Activated CD8-positive, alpha-beta memory T cell treated with anti-CD3 and anti-CD28 coated beads for 24 hours (primary cell): ENCODE data around the gene NCF4.

ENCODE experiments used
- DNase-seq: peaks from one replicate; pipeline ENCODE4 v3.0.0-alpha.2; 2020

The NCF4 gene

DNA sequence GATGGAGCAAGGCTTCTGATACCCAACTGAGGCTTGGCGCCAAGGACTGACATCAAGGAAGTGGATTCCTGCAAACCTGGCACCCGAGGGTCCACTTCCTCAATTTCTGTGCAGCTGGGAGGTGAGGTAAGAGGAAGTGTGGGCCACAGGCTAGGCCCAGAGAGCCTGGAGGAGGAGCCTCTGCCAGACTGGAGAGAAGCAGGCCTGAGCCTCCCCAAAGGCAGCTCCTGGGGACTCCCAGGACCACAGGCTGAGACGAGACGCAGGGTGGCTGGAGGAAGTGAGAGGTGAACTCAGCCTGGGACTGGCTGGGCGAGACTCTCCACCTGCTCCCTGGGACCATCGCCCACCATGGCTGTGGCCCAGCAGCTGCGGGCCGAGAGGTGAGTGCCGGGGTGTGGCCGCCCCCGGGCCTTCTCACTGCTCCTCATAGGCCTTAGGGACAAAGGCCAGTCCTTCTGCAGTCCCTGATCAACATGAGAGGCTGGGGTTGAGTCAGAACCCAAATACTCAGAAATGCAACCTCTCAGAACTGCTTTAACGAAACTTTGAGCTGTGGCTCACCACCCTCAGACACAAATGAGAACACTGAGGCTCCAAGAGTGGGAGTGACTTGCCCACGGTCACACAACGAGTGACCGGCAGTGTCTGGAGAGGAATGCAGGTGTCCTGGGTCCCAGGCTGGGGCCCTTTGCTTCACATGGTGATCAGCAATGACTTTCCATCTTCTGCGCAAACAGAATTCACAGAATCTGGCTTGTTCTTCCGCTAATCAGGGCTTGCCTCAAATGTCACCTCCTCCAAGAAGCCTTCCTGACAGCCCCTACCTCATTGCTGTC lies at the start of gene NCF4:
NCF4 (plus strand) TSS at position 186 of the 839 bp plus-strand sequence; CDS start at position 352, 166 bp downstream.
- DNase-seq: peak; percentile 77

DNA sequence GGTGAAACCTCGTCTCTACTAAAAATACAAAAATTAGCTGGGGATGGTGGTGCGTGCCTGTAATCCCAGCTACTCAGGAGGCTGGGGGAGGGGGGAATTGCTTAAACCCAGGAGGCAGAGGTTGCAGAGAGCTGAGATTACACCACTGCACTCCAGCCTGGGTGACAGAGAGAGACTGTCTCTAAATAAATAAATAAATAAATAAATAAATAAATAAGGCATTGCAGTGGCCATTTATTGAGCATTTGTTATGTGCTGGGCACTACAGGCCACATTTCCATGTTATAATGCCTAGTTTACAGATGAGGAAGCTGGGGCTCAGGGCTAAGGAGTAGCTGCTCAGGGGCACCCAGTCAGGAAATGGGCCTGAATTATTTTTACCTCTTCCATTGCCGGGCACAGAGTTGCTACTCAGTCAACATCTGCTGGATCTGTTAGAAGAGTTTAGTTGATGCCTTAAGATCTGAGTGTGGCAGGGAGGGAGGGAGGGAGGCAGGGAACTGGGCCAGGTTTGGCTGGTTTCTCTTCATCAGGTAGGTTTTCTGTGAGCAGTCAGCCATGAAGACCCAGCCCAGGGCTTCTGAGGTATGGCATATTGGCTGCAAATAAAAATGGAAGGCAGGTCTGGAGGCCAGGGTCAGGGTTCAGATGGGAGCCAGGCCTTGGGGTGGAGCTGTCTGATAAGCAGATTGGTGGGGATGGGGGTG lies 49.6 kb upstream of the NCF4 start:
- DNase-seq: no peak

DNA sequence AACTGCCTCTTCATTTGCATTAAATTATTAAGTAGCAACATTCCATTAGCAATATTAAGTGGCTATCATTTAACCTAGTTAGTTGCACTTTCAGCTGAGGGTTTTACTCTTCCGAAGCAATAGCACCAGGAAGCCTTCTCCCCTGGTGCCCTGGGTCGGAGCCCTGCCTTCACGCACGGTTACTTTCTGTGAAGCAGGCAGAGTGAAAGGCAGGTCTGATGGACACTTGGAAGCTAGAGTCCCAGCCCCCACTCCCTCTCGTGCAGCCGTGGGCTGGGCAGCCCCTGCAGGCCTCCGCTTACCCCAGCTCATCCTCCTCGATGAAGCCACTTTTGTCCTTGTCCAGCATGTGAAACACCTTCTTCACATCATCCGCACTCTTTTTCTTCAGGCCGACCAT lies 46.0 kb upstream of the NCF4 start:
- no peak for DNase-seq

DNA sequence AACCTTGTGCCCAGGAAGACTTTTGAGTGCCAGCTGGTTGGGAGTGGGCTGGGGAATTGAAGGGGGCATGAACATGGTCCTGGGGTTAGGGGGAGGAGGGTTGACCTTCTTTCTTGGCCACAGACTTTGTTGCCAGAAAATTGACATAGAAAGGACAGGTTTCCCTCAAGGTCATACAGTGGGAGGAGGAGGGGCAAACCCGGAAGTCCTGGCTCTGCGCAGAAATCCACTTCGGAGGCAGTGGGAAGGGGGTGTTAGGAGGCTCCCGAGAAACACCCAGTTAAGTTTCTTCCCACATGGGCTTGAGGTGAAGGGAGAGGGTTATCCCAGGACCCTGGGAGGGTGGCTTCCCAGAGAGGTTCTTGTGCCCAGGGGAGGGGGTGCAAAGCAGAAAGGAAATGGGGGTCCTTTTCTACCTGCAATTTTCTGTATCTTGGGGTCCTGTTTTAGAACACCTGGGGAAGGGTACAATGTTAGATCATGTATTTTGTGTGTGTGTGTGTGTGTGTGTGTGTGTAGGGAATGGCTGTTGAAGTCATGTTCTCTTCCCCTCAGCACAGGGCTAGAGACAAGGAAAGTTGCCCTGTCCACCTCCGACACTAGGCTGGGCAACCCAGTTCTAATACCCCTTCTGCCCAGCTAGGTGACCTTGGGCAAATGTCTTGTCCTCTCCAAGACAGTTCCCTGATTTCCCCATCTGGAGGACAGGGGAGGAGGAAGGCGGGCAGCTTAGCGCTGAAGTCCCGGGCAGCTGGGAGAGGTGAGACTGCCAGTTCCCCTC lies 45.1 kb upstream of the NCF4 start:
- no peak for DNase-seq

DNA sequence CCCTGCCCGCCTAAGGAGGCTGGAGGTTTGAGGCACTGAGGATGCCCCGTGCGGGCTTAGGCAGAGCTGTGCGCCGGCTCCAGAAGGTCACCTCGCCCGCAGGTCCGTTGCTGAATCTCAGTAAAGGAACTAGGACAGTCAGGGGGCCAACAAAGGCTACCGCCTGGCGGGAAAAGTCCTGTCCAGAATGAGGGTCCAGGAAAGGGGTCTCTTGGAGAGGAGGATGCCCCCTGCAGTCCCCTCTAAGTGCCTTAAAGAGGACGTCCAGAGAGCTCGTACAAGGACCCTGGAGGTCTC lies 44.5 kb upstream of the NCF4 start:
- no peak for DNase-seq

DNA sequence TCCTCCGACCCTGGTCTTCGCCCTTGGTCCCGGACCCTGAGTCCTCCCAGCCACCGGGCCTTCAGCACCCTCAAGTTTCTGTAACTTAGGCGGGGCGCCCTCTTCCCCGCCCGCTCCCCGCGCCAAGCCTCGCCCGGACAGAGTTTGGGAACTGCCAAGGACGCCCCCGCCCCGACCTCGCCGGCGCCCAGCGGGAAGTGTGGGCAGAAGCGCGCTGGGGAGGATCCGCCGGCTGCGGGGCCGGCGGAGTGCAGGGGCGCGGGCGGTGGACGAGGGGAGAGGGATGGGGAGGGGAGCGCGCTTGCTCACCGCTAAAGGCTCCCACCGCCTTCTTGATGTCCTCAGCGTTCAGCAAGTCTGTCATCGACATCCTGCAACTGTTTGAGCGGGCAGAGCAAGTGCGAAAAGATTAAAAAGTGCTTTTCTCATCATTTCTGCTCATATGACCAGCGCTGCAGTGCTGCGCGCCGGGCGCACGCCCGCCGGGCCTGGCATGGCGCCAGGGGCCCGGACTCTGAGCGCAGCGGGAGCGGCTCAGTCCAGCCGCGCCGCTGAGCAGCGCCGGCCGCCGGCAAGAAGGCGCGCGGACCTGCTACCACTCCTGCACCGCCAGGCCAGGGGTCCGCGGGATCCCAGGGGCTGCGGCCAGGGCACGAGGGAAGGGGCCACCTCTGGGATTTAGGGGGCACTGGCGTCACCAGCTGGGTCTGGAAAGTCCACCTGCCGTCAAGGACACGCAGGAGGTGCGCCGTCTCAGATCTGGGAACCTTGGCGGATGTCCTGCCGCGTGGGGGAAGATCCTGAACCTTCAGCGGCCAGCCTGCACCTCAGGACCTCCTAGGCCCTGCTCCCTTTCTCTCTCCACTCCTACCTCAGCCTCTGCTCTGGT lies 43.9 kb upstream of the NCF4 start, which contains the start of gene PVALB:
PVALB (minus strand) TSS at position 400 of the 889 bp plus-strand sequence; CDS start at position 370, 30 bp downstream.
- DNase-seq: no peak

DNA sequence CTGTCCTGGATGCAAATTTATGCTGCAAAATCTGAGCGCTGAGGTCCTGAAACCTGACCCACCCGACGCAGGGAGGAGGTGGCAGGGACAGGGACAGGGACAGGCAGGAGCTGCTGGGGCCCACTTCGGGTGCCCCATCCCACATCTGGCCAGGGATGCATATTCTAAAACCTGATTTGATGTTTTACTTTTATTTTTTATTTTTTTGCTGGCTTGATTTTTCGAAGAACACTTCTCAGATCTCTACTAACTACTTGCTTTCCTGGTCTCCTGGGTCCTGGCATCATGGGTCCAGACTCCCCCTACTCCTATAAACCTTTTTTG lies 43.3 kb upstream of the NCF4 start:
- DNase-seq: no peak

DNA sequence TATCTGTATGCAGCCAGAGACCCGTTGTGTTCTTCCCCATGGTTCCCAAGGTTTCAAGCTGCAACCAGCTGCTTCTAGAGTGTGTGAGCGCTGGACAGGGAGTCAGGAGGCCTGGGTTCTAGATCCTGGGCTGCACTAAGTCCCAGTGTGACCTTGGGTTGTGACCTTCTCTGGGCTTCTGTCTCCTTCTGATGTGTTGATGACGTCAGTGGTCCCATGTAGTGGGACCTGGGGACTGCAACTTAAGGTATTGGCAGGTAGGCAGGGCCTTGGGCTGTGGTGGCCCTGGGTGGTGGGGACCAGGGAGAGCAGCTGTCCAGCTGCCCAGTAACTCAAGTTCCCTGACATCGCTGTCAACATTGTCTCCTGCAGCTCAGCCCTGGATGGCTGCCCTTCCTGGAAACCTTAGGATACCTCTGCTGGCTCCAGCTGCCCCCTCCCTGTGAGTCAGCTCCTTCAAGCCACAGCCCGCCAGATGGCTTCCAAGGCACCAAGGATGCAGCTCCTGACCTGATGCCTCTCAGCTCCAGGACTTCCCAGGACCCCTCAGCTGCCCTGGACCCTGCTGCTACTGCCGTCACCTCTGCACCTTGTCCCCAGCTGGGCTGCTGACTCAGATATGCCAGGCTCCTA lies 42.7 kb upstream of the NCF4 start:
- no peak for DNase-seq

DNA sequence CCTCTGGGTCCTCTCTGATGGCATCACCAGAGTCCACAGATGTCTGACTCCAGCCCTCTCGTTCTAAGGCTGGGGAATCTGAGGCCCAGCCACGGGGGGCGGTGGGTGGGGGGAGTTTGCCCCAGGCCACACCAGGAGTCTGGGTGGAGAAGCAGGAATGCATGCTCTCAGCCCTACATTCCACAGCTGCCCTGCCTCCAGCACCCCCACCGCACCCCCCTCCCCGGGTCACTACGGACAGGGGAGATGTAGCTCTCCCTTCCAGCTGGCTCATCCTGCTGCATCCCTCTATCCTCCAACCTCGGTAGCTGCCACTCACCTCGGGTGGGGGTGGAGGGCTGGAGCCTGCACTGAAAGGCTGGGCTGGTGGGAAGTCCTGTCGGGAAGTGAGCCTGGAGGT lies 41.7 kb upstream of the NCF4 start:
- no peak for DNase-seq

DNA sequence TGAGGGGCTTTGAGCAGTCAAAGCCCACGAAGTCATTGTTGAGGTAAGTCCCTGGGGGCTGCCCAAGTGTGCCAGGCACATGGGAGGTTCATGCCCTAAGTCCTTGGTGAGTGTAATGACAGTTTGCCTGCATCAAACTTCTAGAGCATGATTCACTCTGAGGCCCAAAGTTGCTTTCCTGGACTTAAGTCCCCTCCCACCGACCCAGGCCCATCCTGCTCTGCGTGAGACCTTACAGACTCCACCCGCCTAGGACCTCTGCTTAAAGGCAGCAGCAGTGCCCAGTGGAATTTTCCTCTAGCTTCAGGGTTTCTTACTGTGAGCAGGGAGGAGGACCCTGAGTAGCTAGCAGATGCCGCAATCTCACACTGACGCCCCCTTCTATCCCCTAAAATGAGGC lies 38.2 kb upstream of the NCF4 start:
- no peak for DNase-seq

DNA sequence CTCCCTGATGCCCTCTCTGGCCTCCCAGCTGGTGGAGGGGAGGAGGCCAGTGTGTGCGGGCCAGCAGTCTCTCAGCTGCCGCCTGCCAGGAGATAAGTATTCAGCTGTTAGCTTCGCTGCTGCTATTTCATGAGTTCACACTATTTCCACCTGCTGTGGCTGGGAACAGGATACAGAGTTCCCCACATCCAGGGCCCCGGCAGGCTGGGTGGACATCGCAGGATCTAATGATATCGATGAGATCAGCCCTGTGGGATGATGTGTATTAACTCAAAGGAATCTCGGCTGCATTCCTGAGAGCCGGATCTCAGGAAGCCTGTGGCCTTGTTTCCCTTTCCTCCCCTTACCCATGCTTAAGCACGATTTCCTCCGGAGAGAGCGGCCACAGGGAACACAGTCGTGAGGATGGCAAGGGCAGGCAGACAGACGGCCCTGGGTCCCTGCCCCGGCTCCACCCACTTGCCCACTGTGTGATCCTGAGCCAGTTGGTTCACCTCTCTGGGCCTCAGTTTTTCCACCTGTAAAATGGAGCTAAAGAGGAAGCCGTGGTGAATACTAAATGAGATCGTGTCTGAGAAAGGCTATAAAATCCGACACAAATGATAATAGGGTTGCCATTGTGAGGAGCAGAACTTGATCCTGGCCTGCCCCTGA lies 37.5 kb upstream of the NCF4 start:
- DNase-seq: no peak

DNA sequence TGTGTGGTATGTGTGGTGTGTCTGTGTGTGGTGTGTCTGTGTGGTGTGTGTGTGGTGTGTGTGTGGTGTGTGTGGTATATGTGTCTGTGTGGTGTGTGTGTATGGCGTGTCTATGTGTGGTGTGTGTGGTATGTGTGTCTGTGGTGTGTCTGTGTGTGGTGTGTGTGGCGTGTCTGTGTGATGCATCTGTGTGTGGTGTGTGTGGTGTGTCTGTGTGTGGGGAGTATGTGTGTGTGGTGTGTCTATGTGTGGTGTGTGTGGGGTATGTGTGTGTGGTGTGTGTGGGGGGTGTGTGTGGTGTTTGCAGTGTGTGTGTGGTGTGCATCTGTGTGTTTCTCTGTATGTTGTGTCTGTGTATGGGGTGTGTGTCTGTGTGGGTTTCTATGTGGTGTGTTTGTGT lies 36.2 kb upstream of the NCF4 start:
- no peak for DNase-seq

DNA sequence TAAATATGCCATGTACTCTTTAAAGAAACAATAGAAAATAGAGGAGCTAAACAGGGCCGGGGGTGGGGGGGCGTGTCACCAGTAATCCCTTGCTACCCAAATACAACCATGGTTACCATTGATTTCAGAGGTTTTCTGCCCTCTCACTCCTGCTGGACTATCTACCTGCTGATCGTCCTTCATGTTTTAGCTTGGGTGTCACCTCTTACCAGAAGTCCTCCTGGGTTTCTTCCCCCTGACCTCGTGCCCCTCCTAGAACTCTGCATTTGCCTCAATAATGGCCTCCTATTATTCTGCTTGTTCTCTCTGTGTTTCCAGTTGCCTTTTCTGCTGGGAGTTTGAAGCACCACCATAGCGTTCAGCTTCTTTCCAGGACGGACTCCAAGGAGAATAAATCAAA lies 34.5 kb upstream of the NCF4 start:
- no peak for DNase-seq

DNA sequence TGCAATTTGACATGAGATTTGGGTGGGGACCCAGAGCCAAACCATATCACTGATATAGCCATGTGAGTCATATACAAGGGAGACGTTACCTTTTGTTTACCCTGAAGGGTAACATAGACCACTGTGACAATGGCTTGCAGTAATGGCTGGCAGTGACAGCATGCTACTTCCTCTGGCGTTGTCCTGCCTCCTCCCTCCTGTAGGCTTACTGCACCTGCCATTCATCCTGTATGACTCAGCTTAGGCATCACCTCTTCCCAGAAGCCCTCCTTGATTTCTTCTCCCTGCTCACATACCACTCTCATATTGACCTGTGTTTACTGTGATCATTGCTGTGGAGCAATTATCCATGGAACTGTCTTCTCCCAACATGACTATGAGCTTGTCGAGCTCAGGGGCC lies 32.0 kb upstream of the NCF4 start:
- no peak for DNase-seq

DNA sequence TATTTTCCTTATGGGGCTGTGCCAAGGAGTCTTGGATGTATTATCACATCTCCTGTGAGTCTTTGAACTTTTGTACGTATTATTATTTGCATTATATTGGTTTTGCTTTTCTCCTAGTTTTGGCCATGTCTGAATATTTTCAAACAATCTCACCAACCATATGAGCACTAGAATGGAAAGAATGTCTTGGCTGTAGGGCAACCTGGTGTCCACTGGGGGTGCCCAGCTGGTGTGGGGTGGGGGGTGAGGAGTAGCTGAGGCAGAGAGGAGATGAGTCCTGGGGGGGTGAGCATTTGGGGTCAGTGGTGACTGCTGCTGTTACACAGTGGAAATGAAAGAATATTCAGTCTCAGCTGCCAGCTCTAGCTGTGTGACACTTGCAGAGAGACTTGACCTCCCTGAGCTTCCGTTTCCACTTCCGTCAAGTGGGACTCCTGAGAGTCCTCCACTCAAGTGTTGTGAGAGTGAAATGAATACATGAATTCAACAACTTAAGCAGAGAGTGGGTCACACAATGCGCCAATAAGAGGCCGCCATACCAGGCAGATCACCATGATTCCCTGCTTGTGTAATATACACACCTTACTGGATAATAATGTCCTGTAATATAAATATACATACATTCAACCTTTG lies 31.3 kb upstream of the NCF4 start:
- no peak for DNase-seq

DNA sequence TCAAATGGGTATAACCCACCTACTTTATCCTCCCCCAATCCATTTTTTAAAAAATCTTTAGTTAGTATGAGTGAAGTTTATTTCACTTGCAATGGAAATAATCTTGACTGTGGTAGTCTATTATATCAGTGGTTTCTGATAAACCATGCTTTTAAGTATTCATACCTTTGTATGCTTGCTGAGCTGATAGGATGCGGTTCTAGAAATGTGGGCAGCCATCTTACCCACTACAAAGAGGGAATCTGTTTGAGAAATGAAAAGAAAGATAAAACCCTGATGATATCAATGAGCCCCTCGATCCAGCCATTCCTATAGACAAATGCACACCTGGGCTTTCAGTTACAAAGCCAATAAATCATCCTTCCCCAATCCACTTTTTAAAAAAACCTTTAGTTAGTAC lies 30.2 kb upstream of the NCF4 start:
- no peak for DNase-seq

DNA sequence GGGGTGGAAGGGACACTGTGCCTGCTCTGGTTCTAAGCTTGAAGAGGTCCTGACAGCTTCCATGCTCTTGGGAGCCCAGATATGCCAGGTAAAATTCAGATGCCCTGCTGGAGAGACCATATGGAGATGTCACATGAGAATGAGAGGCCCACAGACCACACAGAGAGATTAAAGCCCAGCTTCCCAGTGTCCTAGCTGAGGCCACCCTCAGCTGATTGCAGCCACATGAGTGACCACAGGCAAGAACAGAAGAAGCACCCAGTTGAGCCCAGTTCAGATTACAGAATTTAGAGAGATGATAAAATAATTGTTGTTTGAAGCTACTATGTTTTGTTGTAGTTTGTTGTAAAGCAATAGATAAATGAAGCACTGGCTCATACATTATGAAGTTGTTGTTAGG lies 29.6 kb upstream of the NCF4 start:
- no peak for DNase-seq

DNA sequence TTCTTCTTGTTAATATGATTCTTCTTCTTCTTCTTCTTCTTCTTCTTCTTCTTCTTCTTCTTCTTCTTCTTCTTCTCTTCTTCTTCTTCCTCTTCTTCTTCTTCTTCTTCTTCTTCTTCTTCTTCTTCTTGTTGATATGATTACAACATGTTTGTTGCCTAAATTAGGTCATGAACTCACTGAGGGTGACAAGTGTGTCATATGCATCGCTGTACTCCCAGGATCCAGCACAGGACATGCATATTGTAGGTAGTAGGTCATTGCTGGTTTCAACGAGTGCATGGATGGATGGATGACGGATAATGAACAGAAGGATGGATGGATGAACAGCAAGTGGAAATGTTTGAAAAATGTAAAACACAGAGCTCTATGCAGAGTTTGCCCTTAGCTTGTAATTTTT lies 29.1 kb upstream of the NCF4 start:
- no peak for DNase-seq

DNA sequence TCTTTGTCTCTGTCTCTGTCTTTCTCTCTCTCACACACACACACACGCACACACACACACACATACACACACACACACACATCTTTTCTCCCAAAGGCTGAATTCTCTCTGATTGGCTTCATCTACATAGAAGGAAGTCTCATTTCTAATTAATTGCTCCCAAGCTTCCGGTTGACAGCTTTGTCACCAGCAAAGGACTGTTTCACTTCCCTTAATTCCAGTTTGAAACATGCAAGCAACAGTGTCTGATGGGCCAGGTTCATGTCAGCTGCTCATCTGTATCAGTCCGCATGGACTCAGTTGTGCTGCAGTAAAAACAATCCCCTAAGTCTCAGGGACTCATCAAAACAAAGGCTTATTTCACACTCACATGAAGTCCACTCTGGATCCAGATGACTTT lies 27.7 kb upstream of the NCF4 start:
- no peak for DNase-seq

DNA sequence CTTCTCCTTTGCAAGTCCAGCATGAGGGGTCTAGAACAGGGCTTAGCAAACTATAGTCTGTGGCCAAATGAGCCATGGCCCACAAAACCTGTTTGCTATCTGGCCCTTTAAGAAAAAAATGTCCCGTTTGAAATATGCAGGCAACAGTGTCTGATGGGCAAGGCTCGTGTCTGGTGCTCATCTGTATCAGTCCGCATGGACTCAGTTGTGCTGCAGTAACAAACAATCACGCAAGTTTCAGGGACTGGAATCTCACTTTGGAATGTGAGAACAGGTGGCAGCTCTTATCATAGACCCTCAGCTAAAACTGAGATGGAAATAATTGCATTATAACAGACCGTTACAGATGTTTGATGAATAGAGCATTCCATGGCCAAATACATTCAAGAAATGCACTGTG lies 24.9 kb upstream of the NCF4 start:
- no peak for DNase-seq
